NCI-H2196 (cell line): Measurements from ENCODE around the gene MEI1.
"Not testable (repeated sequence)": the region's sequence is repeated elsewhere in the genome, so short reads cannot be mapped to it uniquely, and the experiment has no call there.

Experiments used
- DNase-seq: peaks from one replicate; lab custom pipeline; 2025; ENCODE audit not compliant: unreplicated experiment; lab: John Stamatoyannopoulos, UW

MEI1 gene, protein sequence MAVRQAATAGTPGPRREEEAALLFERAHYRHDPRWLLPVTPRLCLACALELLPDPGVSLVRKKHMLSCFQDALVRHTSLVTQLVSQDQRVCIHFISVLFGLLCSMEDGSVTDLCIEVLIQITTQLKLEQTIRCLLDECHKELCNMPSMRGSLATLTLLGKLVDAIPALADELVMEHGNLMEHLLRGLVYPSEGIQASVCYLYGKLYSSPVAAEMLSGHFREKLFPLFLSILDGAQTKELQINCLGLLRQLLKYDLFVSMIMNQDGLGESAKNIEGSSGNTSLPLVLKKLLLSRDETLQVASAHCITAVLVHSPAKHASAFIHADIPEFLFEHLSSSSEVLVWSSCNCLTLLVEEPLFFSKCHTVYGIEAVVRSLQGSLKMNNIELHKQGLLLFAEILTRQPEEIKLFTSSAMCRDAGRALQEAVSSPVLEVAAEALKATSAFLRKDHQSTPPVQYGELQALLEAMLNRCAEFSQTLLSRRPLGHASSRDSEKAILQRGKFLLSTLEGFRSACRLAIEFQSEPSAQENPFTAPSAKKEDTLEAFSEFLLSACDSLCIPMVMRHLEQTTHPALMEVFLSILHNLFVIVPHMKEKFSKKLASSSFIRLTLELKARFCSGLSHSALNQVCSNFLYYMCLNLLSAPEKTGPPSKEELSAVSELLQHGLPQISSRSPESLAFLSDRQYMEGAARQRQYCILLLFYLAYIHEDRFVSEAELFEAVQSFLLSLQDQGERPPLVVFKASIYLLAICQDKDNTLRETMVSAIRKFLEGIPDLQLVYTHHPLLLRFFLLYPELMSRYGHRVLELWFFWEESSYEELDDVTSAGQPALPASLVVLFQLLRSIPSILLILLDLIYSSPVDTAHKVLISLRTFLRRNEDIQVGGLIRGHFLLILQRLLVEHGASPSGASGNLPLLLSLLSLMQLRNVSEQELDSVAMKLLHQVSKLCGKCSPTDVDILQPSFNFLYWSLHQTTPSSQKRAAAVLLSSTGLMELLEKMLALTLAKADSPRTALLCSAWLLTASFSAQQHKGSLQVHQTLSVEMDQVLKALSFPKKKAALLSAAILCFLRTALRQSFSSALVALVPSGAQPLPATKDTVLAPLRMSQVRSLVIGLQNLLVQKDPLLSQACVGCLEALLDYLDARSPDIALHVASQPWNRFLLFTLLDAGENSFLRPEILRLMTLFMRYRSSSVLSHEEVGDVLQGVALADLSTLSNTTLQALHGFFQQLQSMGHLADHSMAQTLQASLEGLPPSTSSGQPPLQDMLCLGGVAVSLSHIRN

DNA sequence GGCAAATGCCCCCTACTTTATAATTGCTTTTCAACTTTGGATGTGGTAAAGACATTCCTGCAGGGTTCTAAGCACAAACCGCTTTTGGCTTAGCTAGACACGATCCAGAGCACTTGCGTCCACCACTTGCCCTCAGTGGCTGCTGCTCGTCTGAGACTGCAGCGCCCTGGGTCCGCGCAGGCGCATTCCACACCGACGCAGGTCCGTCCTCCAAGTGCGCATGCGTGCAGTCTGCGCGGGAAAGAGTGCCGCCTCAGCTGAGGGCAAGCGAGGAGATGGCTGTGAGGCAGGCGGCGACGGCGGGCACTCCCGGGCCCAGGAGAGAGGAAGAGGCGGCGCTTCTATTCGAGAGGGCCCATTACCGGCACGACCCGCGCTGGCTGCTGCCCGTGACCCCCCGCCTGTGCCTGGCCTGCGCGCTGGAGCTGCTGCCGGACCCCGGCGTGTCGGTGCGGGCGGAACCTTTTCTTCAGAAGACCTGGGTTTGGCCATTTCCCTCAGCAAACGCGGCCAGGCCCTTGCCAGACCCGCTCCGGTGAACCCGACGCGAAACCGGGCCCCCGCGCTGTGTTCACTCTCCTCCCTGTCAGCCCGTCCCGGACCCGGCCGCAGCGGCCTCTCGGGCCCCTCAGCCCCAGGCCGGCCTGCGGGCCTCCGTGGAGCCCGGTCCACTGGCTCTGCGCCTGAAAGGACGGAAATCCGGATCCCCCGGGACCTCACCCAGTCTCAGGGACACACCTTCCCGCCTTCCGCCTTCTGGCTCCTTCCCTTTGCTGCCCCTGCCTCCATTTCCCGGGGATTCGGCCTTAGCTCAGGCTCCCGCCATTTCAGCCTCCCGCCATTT is at the start of gene MEI1:
TSS of gene MEI1 (plus strand) at position 240 of the 844 bp plus-strand sequence. CDS start at position 276, 36 bp downstream.
- DNase-seq: no peak

DNA sequence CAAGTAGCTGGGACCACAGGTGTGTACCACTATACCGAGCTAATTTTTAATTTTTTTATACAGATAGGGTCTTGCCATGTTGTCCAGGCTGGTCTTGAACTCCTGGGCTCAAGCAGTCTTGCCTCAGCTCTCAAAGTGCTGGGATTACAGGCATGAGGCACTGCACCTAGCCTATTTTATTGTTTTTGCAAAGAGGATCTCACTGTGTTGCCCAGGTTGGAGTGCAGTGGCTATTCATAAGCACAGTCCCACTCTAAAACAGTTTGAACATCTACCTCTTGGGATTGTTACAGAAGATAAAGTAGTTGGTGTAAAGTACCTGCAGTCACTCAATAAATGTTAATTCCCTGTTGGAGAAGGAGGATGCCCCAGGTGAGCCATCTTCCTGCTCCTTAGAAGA is 49.1 kb upstream of the MEI1 start:
- no peak for DNase-seq

DNA sequence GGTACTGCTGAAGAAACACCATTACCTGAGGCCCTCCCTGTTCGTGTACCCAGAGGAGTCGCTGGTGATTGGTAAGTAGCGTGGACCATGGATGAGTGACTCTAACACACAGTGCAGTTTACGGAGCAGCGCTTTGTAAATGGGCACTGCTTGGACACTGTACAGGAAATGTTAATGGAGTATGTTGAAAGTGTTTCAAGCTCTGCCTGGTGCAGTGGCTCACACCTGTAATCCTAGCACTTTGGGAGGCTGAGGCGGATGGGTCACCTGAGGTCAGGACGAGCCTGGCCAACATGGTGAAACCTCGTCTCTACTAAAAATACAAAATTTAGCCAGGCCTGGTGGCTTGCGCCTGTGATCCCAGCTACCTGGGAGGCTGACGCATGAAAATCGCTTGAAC is 48.5 kb upstream of the MEI1 start:
- no peak for DNase-seq

DNA sequence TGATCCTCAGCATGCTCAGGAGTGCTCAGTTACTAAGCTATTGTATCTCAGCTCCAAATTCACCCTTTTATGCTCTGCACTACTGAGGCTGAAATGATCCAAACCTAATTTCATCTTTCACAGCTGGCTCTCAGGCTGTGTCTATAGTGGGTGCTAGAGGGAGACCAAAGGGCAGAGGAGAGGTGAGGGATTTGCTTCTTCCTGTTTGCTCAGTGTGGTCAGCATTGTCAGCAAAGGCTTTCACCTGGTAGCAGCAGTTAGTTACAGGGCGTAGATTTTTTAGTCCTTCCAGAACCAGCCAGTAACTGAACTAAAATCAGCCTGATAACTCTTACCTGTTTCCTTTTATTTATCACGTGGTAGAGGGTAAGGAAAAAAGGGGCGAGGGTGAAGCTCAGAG is 45.0 kb upstream of the MEI1 start:
- no peak for DNase-seq

DNA sequence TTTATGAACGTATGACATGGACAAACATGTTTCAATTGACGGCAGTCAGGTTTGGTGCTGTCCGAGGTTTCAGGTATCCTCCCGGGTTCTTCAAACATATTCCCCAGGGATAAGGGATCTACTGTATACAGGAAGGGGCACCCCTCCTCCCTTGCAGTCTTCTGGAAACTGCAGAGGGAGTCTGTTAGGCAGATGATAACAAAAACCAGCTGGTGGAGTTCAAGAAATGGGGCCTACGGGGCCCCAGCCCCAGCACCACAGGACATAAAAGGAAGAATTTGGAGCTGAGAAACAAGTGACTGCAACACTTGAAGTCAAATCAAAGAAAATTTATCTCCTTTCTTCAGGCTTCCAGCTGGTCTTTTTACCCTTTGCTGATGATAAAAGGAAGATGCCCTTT is 42.7 kb upstream of the MEI1 start:
- no peak for DNase-seq

DNA sequence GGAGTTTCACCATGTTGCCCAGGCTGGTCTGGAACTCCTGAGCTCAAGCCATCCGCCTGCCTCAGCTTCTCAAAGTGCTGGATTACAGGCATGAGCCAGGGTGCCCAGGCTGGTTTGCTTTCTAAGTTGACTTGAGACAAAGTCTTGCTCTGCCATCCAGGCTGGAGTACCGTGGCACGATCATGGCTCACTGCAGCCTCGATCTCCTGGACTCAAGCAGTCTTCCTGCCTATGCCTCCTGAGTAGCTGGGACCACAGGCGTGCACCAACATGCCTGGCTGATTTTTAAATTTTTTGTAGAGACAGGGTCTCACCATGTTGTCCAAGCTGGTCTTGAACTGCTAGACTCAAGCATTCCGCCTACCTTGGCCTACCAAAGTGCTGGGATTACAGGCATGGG is 41.6 kb upstream of the MEI1 start:
- no peak for DNase-seq

DNA sequence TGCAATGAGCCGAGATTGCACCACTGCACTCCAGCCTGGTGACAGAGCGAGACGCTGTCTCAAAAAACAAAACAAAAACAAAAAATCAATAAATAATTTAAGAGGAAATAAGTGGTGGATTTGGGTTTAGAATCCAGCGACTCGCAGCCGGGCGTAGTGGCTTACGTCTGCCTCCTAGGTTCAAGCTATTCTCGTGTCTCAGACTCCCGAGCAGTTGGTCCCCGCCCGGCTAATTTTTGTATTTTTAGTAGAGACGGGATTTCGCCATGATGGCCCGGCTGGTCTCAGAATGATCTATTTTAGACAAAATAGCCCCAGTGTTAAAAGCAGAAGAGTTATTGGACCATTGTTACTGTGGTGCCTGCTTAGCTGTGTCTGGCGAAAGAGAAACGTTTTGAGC is 40.4 kb upstream of the MEI1 start:
- DNase-seq: no peak

DNA sequence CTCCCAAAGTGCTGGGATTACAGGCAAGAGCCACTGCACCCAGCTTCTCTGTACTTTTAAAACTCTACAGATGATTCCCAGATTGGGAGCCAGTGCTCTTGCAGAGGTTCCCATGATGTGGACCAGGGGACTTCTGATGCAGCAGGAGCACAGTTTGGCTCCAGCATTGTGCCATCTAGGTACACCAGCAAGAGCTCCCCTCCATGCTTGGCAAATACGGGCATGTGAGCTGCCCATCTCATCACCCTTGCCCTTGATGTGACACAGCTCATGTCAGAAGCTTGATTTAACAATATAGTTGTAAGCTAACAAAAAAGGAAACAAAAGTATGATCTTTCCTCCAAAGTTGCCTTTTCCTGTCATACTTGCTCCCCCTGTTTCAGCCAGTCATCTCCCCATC is 39.4 kb upstream of the MEI1 start:
- DNase-seq: no peak

DNA sequence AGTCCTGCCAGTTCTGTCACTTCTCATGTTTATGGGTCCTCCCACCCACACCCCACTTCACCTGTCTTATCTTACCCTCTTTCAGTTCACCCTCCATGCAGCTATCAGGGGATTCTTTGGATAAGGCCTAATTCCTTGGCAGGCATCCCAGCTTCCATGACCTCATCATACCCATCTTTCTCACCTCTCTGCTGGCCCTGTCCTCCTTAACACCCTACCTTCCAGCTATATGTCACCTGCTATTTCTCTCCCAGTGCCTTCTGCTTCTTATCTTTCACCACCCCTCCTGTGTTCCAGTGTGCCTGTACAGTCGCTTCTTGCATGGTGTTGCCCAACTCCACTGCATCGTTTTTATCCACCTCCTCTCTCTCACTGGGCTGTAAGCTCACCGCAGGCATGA is 38.9 kb upstream of the MEI1 start:
- peak; percentile 14 for DNase-seq

DNA sequence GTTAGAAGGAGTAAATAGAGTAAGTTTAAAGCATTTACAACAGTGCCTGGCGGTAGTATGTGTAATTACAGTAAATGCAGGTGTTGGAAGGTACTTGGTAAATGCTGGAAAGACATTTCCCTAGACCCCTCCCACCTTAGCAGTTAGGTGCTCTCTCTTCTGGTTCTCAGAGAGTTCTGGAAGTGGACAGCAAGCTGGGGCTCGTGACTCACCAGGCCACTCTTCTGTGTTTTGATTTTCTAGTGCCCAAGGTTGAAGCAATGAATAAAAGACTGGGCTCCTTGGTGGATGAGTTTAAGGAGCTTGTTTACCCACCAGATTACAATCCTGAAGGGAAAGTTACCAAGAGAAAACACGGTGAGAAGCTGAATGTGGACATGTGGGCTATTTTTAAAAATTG is 38.2 kb upstream of the MEI1 start:
- DNase-seq: no peak

DNA sequence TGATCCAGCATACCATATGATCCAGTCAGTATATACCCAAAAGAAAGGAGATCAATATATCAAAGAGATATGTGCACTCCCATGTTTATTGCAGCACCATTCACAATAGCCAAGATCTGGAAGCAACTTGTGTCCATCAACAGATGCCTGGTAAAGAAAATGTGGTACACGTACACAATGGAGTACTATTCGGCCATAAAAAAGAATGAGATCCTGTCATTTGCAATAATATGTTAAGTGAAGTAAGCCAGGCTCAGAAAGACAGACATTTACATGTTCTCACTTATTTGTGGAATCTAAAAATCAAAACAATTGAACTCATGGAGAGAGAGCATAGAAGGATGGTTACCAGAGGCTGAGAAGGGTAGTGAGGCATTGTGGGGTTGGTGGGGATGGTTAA is 37.6 kb upstream of the MEI1 start:
- DNase-seq: no peak

DNA sequence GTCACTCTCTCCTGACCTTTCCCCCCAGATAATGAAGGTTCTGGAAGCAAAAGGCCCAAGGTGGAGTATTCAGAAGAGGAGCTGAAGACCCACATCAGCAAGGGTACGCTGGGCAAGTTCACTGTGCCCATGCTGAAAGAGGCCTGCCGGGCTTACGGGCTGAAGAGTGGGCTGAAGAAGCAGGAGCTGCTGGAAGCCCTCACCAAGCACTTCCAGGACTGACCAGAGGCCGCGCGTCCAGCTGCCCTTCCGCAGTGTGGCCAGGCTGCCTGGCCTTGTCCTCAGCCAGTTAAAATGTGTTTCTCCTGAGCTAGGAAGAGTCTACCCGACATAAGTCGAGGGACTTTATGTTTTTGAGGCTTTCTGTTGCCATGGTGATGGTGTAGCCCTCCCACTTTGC is 35.7 kb upstream of the MEI1 start:
- DNase-seq: not testable (repeated sequence)

DNA sequence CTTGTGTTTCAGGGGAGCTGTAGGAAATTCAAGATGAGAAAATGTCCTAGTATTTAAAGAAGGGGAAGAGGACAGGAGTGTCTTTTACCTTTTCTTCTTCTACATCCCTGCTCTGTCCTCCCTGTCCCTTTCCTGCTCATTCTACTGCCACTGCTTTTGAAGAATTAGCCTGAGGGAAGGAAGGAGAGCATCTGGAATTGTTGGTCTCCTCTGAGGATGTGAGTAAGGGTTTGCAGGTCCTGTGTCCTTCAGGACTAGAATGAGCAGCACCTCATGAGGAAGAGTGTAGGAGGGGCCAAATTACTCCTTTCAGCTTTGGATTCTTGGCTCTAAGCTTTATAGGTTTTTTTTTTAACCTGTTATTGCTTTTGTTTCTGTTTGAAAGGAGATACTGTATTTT is 34.8 kb upstream of the MEI1 start:
- DNase-seq: no peak

DNA sequence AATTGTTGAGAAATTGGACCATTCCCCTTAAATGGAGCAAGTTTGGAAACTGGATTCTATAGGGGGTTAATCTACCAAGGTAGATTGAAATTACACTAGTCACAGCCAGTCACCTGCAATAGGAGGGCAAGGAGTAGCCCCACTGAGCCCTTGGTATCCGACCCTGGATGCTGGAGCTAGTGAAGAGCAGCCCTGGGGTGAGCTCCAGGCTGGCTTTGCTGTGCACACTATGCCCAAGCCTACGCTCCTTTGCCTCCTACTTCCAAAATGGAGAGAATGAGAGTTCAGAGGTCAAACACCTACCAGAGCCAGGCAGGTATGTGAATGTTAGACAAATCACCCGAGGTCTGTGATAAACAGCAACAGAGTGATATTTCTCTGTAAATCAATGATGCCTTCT is 34.4 kb upstream of the MEI1 start:
- no peak for DNase-seq

DNA sequence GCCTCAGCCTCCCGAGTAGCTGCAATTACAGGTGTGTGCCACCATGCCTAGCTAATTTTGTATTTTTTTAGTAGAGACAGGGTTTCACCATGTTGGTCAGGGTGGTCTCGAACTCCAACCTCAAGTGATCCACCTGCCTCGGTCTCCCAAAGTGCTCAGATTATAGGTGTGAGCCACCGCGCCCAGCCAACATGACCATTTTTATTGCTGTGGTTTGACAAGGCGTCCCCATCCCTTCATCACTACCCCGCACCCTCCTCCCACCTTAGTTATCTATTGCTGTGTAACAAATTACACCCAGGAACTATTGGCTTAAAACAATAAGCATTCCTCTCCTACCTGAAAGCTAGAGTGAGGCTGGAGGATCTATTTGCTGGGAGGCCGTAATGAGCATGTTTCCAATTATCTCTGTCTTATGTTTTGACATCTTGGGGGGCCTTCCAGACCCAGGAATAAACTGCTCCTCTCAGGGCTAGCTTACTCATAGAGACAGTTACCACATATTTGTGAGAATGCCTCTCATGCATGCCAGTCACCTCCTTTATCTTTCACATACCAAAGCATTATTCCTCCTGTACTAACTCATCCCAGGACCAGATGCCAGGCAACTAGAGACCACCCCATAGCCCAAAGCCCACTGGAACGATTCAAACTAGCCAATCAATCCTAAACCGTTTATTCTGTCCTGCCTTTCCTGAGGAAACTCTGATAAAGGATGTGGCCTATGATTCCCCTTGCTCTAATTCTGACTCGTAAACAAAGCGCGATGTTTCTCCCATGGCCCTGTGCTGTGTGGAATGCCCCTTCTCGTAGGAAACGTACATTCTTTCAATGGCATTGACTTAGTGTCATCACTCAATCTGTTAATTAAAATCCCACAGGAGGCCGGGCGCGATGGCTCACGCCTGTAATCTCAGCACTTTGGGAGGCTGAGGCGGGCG is 30.1 kb upstream of the MEI1 start:
- DNase-seq: no peak

DNA sequence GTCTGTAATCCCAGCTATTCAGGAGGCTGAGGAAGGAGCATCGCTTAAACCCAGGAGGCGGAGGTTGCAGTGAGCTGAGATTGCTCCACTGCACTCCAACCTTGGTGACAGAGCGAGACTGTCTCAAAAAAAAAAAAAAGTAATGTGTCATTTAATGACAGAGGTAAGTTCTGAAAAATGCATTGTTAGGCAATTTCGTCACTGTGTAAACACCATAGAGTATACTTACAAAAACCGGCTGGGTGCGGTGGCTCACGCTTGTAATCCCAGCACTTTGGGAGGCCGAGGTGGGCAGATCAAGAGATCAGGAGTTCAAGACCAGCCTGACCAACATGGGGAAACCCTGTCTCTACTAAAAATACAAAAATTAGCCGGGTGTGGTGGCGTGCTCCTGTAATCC is 27.2 kb upstream of the MEI1 start:
- DNase-seq: not testable (repeated sequence)

DNA sequence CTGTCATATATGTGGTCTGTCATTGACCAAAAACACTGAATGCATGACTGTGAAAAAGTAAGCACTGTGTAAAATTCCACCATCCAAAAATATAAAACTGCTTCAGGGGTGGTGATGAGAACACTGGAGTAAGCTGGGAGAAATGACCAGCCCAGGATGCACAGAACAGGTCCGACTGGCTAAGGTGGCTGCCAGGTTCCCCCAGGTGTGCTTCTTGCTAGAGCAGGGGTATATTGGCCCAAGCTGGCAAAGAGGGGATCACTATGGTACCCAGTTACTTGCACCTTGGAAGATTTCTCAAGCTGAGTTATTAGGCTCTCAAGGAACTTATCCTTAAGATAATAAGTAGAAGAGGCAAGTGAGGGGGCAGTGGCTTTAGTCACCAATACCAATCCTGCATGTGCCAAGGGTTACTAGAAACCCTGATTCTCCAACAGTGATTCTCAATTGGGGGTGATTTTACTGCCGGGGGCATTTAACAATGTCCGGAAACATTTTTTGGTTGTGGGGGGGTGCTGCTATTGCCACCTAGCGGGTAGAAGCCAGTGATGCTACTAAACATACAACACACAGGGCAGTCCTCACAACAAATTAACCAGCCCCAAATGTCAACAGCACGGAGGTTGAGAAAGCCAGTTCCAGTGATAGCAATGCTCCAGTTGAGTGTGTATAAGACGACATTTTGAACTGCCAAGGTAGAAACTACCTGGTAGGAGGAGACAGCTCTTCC is 26.4 kb upstream of the MEI1 start:
- no peak for DNase-seq

DNA sequence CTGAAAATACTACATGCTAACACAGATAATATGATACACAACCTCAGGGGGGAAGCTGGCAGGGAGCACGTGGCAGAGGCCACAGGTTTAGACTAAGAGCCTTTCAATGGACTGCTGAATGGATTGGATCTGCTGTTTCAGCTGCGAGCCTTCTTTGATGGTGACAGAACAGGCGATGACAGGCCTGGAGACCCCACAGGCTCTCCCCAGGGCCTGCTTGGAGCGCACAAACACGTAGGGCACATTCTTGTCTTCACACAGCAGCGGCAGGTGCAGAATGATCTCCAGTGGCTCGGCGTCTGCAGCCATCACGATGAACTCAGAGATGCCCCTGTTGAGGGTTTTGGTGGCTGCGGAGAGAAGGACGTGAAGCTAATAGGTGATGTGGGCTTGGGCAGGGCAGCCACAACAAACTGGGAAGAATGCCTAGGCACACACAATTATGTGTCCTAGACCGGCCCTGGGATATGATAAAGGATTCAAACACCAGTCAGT is 24.4 kb upstream of the MEI1 start:
- no peak for DNase-seq

DNA sequence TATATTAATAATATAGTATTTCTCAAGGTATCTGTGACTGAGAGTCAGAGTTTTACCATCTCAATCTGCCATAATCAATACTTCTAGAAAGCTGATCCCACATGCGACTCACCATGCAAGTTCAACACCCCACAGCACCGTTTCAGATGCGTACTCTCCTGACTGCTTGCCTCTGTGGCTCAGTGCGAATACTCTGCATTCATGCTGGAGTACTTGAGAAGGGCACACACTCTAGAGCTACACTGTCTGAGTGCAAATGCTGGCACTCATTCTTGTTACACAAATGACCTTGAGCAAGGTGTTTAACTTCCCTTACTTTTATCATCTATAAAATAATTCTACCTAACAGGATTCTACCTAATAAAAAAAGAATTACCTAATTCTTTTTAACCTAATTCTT is 23.2 kb upstream of the MEI1 start:
- no peak for DNase-seq
